ENCODE results near the gene ITGAL. TPM values are rescaled to one million over a fixed set of nuclear protein-coding genes. Genes with fewer than 3 reads are reported as not detected.
A peak's percentile ranks its signal among the peaks of the same experiment; 100 is the strongest.
"Not testable (repeated sequence)": the region's sequence is repeated elsewhere in the genome, so short reads cannot be mapped to it uniquely, and the experiment has no call there.

ITGAL gene
- total RNA-seq, 2 experiments from 2014 or later = 274 to 285 TPM

GRCh38 chr16:30473231-30474073 lies 910 bp downstream of the ITGAL start:
- peak; percentile 90 for DNase-seq
- peak overlapping the region; percentile 100 for H3K4me3 Mint-ChIP-seq
- peaks cover 53% of the 10 kb centered on the region for H3K36me3 Mint-ChIP-seq (ENCODE audit: low read depth)
- H3K4me1 Mint-ChIP-seq (ENCODE audit: low read depth) = peaks cover 54% of the 10 kb centered on the region
- ChIA-PET CTCF (interaction anchor here (0.8 to 7.5 kb wide), 11 partner anchors 11 to 155 kb away, joined by 3 to 55 read pairs (median 5); partner anchors contain the start of genes DCTPP1 and SEPHS2), POLR2A (interaction anchor here (0.6 to 11.5 kb wide), 26 partner anchors 8 to 222 kb away, joined by 3 to 280 read pairs (median 5); partner anchors contain the start of genes DCTPP1, SEPHS2, ZNF688 and ZNF747)
- H3K27me3 Mint-ChIP-seq = no peaks in the 10 kb centered on the region
- TF ChIP-seq, protein P1, sequence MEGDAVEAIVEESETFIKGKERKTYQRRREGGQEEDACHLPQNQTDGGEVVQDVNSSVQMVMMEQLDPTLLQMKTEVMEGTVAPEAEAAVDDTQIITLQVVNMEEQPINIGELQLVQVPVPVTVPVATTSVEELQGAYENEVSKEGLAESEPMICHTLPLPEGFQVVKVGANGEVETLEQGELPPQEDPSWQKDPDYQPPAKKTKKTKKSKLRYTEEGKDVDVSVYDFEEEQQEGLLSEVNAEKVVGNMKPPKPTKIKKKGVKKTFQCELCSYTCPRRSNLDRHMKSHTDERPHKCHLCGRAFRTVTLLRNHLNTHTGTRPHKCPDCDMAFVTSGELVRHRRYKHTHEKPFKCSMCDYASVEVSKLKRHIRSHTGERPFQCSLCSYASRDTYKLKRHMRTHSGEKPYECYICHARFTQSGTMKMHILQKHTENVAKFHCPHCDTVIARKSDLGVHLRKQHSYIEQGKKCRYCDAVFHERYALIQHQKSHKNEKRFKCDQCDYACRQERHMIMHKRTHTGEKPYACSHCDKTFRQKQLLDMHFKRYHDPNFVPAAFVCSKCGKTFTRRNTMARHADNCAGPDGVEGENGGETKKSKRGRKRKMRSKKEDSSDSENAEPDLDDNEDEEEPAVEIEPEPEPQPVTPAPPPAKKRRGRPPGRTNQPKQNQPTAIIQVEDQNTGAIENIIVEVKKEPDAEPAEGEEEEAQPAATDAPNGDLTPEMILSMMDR (IDR thresholded peaks at IDR 0.05) = no peak
- intact Hi-C loops (cut with micrococcal nuclease) = loop anchor here (2.0 to 5.0 kb wide), 2 partner anchors 25 to 36 kb away; no protein-coding TSS in a partner anchor
- H3K9me3 Mint-ChIP-seq = no peaks in the 10 kb centered on the region
- peak; percentile 32 for ATAC-seq
- H3K27ac Mint-ChIP-seq = peak overlapping the region; percentile 91

- no peaks in the 10 kb centered on the region for H3K27me3 Mint-ChIP-seq
- peaks cover 59% of the 10 kb centered on the region for H3K4me1 Mint-ChIP-seq (ENCODE audit: low read depth)
- no peak for ATAC-seq
- peaks cover 59% of the 10 kb centered on the region for H3K36me3 Mint-ChIP-seq (ENCODE audit: low read depth)
- peak overlapping the region; percentile 91 for H3K27ac Mint-ChIP-seq
- H3K9me3 Mint-ChIP-seq = no peaks in the 10 kb centered on the region
- ChIA-PET CTCF (interaction anchor here (1.1 to 7.5 kb wide), 7 partner anchors 10 to 44 kb away, joined by 3 to 55 read pairs (median 14); partner anchors contain the start of genes DCTPP1 and SEPHS2), POLR2A (interaction anchor here (0.6 to 11.5 kb wide), 23 partner anchors 10 to 127 kb away, joined by 3 to 280 read pairs (median 5); partner anchors contain the start of genes DCTPP1, SEPHS2, ZNF48 and ZNF688)
- intact Hi-C loops (cut with micrococcal nuclease) = loop anchor here (2.0 to 5.0 kb wide), 2 partner anchors 25 to 37 kb away; no protein-coding TSS in a partner anchor
- TF ChIP-seq, protein P1 (IDR thresholded peaks at IDR 0.05) = no peak
- H3K4me3 Mint-ChIP-seq = peak overlapping the region; percentile 100
- no peak for DNase-seq
Observed at GRCh38 chr16:30474074-30474452, 1.5 kb downstream of the ITGAL start.

DNA sequence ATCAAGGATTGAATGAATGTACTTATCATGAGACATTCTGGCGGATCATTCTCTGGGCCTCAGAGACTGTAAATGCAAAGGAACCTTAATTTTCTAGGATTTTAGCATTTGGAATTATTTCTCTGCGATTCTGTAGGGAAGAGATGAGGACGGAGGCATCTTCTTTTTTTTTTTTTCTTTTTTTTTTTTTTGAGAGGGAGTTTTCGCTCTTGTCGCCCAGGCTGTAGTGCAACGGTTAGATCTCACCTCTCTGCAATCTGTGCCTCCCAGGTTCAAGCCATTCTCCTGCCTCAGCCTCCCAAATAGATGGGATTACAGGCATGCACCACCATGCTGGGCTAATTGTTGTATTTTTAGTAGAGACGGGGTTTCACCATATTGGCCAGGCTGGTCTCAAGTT lies 2.1 kb downstream of the ITGAL start:
- no peak for ATAC-seq
- H3K36me3 Mint-ChIP-seq (ENCODE audit: low read depth) = peaks cover 60% of the 10 kb centered on the region
- peaks cover 57% of the 10 kb centered on the region for H3K4me1 Mint-ChIP-seq (ENCODE audit: low read depth)
- no peak for DNase-seq
- no peaks in the 10 kb centered on the region for H3K27me3 Mint-ChIP-seq
- POLR2A ChIA-PET = interaction anchor here (0.8 to 11.5 kb wide), 13 partner anchors 9 to 127 kb away, joined by 3 to 280 read pairs (median 4); partner anchors contain the start of genes DCTPP1, ZNF48 and ZNF747
- peak overlapping the region; percentile 87 for H3K27ac Mint-ChIP-seq
- H3K4me3 Mint-ChIP-seq = peak overlapping the region; percentile 100
- TF ChIP-seq, protein P1 (IDR thresholded peaks at IDR 0.05) = no peak
- CTCF ChIA-PET = interaction anchor here (1.2 to 7.5 kb wide), 7 partner anchors 17 to 45 kb away, joined by 3 to 55 read pairs (median 19); partner anchors contain the start of genes DCTPP1 and SEPHS2
- intact Hi-C loops (cut with micrococcal nuclease) = loop anchor here (2.0 to 5.0 kb wide), 2 partner anchors 26 to 37 kb away; no protein-coding TSS in a partner anchor
- no peaks in the 10 kb centered on the region for H3K9me3 Mint-ChIP-seq

GRCh38 chr16:30476991-30477390 lies 4.4 kb downstream of the ITGAL start:
- DNase-seq (no peak), ATAC-seq (no peak)
- Mint-ChIP-seq H3K4me3 (no peak overlapping the region), H3K27me3 (no peaks in the 10 kb centered on the region), H3K4me1 (ENCODE audit: low read depth) (peaks cover 54% of the 10 kb centered on the region), H3K27ac (peak overlapping the region; percentile 82), H3K36me3 (ENCODE audit: low read depth) (peaks cover 80% of the 10 kb centered on the region), H3K9me3 (no peaks in the 10 kb centered on the region)
- TF ChIP-seq, protein P1 (IDR thresholded peaks at IDR 0.05) = no peak
- ChIA-PET CTCF (interaction anchor here (0.7 to 3.1 kb wide), 5 partner anchors 14 to 217 kb away, joined by 3 to 19 read pairs (median 4); partner anchors contain the start of gene DCTPP1), POLR2A (interaction anchor here (1.3 to 11.5 kb wide), 4 partner anchors 11 to 57 kb away, joined by 3 to 280 read pairs (median 4); no protein-coding TSS in a partner anchor)
- intact Hi-C loops (cut with micrococcal nuclease) = no loop called here

GRCh38 chr16:30477773-30478172 lies 5.2 kb downstream of the ITGAL start:
- ATAC-seq; H3K9me3 Mint-ChIP-seq; H3K27me3 Mint-ChIP-seq; intact Hi-C loops (cut with micrococcal nuclease); H3K4me3 Mint-ChIP-seq; DNase-seq: not testable (repeated sequence)
- ChIA-PET POLR2A (interaction anchor here (1.3 to 11.5 kb wide), 3 partner anchors 10 to 22 kb away, joined by 3 to 280 read pairs (median 5); no protein-coding TSS in a partner anchor), CTCF (interaction anchor here (1.4 to 3.1 kb wide), 2 partner anchors 28 to 47 kb away, joined by 7 to 19 read pairs; partner anchors contain the start of gene DCTPP1)
- Mint-ChIP-seq H3K4me1 (ENCODE audit: low read depth) (peaks cover 54% of the 10 kb centered on the region), H3K36me3 (ENCODE audit: low read depth) (peaks cover 86% of the 10 kb centered on the region), H3K27ac (peak overlapping the region; percentile 82)
